HL-60 (cell line): ENCODE measurements around the gene DUSP5.

Source experiments
- DNase-seq, 2 experiments: peaks; one replicate each; pipeline ENCODE4 v3.0.0-alpha.2; 2010 to 2020; ENCODE audit warnings: low read depth in 1 of 2, low spot score in 1 of 2
- H3K27ac ChIP-seq: fragments of 250-450 bp; sonication (Bioruptor Pico); replicated peaks from 2 replicates; pipeline ENCODE4 v1.5.1; 2020; ENCODE audit warnings: mild to moderate bottlenecking, moderate library complexity
- H3K27me3 ChIP-seq: fragments of 250-450 bp; sonication (Bioruptor Pico); 2 replicates; pipeline ENCODE4 v1.5.1; 2021; ENCODE audit warnings: mild to moderate bottlenecking, moderate library complexity; ENCODE audit not compliant: insufficient read depth, poor library complexity, severe bottlenecking
- H3K4me3 ChIP-seq: replicated peaks from 2 replicates; pipeline ENCODE4 v1.5.1; 2011; ENCODE audit warnings: mild to moderate bottlenecking, control low read depth, low read length; ENCODE audit not compliant: insufficient read depth
- GABPA ChIP-seq: IDR thresholded peaks from 2 replicates; pipeline ENCODE4 v1.6.1; 2012; ENCODE audit warnings: low read depth
- POLR2AphosphoS5 ChIP-seq: IDR thresholded peaks from 2 replicates; pipeline ENCODE4 v1.6.1; 2012; ENCODE audit warnings: low read depth
- SPI1 ChIP-seq: IDR thresholded peaks from 2 replicates; pipeline ENCODE4 v1.6.1; 2012; ENCODE audit warnings: low read depth, mild to moderate bottlenecking, borderline replicate concordance
- TF ChIP-seq, protein P1 (sequence below): IDR thresholded peaks from one replicate; pipeline ENCODE4 v1.5.1; 2011; ENCODE audit warnings: low read length, control low read depth, inconsistent platforms; ENCODE audit not compliant: insufficient read depth
- TF ChIP-seq, protein P2 (sequence below): IDR thresholded peaks from 2 replicates; pipeline ENCODE4 v1.6.1; 2012; ENCODE audit warnings: low read depth; ENCODE audit not compliant: insufficient replicate concordance

DUSP5 gene

DNA sequence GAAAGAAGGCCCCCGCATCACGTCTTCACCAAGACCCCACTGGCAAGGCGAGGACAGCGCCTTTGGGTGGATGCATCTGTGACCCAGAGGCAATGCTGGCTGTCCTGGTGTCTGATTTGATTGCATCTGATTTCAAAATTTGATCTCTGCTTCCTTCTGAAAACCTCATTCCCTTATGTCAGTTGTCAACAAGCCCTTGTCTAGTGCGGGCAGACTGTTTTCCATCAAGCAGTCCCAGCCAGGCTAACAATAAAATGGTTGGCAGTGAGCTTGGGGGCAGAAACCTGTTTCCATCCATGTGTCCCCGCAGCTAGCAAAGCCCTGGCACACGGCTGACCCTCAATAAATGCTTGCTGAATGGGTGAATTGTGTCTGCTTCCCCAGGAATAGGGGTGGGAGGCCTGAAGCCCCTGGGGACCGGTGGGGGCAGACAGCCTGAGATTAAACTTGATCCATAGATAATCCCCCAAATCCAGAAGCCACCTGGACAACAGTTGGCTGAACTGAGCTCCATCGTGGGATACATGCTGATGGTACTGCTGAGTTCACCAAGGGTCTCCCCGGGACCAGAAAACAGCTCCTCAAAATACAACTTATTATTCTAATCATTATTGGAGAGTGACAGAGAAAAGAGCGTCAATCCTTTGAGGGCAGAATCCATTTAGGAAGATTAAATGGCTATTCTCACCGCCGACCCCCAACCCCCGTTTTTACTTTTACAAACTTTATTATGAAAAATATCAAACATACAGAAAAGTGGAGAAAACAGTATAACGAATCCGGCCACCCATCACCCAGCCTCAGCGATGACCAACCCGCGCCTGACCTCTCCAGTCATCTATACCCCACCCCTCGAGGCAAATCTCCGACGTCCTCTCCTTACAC, 912 bp upstream of the DUSP5 start:
- peak overlapping the region; percentile 19; the same call in 1 of the 2 replicates for H3K27ac ChIP-seq
- no peaks in the 10 kb centered on the region for H3K27me3 ChIP-seq
- DNase-seq = no peak
- H3K4me3 ChIP-seq = peak overlapping the region; percentile 63
- TF ChIP-seq, protein P1, sequence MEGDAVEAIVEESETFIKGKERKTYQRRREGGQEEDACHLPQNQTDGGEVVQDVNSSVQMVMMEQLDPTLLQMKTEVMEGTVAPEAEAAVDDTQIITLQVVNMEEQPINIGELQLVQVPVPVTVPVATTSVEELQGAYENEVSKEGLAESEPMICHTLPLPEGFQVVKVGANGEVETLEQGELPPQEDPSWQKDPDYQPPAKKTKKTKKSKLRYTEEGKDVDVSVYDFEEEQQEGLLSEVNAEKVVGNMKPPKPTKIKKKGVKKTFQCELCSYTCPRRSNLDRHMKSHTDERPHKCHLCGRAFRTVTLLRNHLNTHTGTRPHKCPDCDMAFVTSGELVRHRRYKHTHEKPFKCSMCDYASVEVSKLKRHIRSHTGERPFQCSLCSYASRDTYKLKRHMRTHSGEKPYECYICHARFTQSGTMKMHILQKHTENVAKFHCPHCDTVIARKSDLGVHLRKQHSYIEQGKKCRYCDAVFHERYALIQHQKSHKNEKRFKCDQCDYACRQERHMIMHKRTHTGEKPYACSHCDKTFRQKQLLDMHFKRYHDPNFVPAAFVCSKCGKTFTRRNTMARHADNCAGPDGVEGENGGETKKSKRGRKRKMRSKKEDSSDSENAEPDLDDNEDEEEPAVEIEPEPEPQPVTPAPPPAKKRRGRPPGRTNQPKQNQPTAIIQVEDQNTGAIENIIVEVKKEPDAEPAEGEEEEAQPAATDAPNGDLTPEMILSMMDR = no peak

DNA sequence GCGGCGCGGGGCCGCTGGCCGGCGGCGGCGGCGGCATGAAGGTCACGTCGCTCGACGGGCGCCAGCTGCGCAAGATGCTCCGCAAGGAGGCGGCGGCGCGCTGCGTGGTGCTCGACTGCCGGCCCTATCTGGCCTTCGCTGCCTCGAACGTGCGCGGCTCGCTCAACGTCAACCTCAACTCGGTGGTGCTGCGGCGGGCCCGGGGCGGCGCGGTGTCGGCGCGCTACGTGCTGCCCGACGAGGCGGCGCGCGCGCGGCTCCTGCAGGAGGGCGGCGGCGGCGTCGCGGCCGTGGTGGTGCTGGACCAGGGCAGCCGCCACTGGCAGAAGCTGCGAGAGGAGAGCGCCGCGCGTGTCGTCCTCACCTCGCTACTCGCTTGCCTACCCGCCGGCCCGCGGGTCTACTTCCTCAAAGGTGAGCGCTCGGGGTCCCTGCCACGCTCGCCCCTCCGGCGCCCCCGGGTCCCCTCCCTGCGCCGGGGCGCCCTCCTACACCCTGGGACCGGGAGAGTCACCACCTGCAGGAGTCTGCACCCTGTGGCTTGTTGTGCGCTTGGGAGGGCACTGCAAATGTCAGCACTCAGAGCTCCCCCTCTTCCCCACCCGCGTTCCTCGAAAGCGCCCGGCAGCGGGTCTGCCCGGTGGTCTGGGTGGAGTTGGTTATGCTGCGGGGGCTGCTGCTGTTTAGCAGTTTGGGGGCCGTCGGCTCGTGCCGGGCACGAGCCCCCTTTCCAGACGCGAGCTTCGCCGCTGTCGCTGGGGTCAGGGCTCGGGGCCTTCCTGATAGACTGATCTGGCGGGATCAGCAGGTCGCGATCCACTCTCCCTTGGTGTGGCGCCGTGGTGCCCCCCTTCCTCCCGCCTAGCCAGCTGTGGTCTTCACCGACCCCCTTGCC, 627 bp downstream of the DUSP5 start:
- TF ChIP-seq GABPA = no peak
- TF ChIP-seq, protein P2, sequence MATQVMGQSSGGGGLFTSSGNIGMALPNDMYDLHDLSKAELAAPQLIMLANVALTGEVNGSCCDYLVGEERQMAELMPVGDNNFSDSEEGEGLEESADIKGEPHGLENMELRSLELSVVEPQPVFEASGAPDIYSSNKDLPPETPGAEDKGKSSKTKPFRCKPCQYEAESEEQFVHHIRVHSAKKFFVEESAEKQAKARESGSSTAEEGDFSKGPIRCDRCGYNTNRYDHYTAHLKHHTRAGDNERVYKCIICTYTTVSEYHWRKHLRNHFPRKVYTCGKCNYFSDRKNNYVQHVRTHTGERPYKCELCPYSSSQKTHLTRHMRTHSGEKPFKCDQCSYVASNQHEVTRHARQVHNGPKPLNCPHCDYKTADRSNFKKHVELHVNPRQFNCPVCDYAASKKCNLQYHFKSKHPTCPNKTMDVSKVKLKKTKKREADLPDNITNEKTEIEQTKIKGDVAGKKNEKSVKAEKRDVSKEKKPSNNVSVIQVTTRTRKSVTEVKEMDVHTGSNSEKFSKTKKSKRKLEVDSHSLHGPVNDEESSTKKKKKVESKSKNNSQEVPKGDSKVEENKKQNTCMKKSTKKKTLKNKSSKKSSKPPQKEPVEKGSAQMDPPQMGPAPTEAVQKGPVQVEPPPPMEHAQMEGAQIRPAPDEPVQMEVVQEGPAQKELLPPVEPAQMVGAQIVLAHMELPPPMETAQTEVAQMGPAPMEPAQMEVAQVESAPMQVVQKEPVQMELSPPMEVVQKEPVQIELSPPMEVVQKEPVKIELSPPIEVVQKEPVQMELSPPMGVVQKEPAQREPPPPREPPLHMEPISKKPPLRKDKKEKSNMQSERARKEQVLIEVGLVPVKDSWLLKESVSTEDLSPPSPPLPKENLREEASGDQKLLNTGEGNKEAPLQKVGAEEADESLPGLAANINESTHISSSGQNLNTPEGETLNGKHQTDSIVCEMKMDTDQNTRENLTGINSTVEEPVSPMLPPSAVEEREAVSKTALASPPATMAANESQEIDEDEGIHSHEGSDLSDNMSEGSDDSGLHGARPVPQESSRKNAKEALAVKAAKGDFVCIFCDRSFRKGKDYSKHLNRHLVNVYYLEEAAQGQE = no peak
- TF ChIP-seq POLR2AphosphoS5 = no peak
- TF ChIP-seq, protein P1 = no peak
- no peak for TF ChIP-seq SPI1
- Histone ChIP-seq H3K27me3 (no peaks in the 10 kb centered on the region), H3K4me3 (peak overlapping the region; percentile 63), H3K27ac (no peak overlapping the region)
- DNase-seq = peak in 1 of 2 experiments; percentile 47

DNA sequence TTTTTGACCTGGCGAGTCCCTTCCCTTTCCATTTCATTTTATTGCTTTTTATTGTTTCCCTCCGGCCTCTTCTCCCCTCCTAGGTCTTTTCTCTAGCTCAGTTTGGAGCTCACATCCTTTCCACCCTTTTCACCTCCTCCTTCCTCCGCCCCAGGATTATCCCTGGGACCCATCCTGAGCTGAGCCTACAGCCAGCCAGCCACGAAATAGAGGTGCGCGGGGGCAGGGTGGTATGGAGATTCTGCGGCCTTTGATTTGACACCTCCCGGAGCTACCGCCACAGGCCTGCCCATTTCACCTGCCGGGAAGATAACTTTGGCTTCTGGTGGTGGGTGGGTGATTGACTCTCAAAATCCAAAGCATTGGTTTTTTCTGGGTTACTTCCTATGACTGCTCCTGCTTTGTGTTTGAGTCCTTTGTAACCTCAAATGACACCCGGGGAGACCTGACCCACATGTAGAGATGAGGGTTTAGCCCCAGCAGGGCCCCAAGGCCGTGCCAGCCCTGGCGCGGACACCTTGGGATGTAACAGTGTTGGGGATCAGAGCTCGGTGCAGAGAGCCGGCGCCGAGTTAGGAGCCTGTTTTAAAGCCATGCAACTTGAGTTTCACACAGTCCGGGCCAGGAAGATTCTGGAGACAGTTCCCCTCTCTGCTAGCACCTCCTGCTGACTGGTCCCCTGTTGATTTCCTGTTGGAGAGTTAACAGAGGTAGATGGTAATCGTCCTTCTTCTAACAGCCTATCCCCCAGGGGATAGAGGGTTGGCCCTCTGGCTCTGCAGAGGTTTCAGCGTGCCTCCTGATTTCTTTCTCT, 1.5 kb downstream of the DUSP5 start:
- H3K4me3 ChIP-seq = peak overlapping the region; percentile 63
- TF ChIP-seq, protein P2 = no peak
- no peak for TF ChIP-seq POLR2AphosphoS5
- TF ChIP-seq, protein P1 = no peak
- TF ChIP-seq GABPA = no peak
- TF ChIP-seq SPI1 = no peak
- peak in 1 of 2 experiments; percentile 37 for DNase-seq
- no peaks in the 10 kb centered on the region for H3K27me3 ChIP-seq
- H3K27ac ChIP-seq = no peak overlapping the region
